Endodermal cell (in vitro differentiated cells): ENCODE data around the gene PLD2. TPM values are rescaled to one million over a fixed set of nuclear protein-coding genes. Genes with fewer than 3 reads are reported as not detected.

Experiments used
- DNase-seq: peaks from one replicate; pipeline ENCODE4 v3.0.0-alpha.2; 2017
- H3K27ac ChIP-seq: 2 replicates; pipeline ENCODE4 v1.5.1; 2013; ENCODE audit warnings: mild to moderate bottlenecking, low read depth, low read length, moderate library complexity
- H3K27me3 ChIP-seq: 2 replicates; pipeline ENCODE4 v1.6.1; 2013; ENCODE audit warnings: mild to moderate bottlenecking, low read length, moderate library complexity; ENCODE audit not compliant: insufficient read depth, control insufficient read depth, poor library complexity, severe bottlenecking
- H3K36me3 ChIP-seq: 2 replicates; pipeline ENCODE4 v1.7.0; 2013; ENCODE audit warnings: mild to moderate bottlenecking, low read length, moderate library complexity; ENCODE audit not compliant: control insufficient read depth, insufficient read depth
- H3K4me1 ChIP-seq: one replicate; pipeline ENCODE4 v1.7.0; 2013; ENCODE audit warnings: low read length; ENCODE audit not compliant: control insufficient read depth, insufficient read depth
- H3K4me3 ChIP-seq: 2 replicates; pipeline ENCODE4 v1.5.1; 2013; ENCODE audit warnings: mild to moderate bottlenecking, low read length, moderate library complexity
- H3K9ac ChIP-seq: 2 replicates; pipeline ENCODE4 v1.6.1; 2013; ENCODE audit warnings: mild to moderate bottlenecking, low read length, moderate library complexity; ENCODE audit not compliant: poor library complexity, severe bottlenecking; ENCODE audit errors: extremely low read depth
- H3K9me3 ChIP-seq: 2 replicates; pipeline ENCODE4 v1.6.1; 2013; ENCODE audit warnings: mild to moderate bottlenecking, low read length, moderate library complexity; ENCODE audit not compliant: control insufficient read depth
- H3K27ac Mint-ChIP-seq: 2 replicates; pipeline ENCODE4 v1.8.0; 2020; ENCODE audit warnings: mixed read lengths
- H3K27me3 Mint-ChIP-seq: 2 replicates; pipeline ENCODE4 v1.8.0; 2021; ENCODE audit warnings: mild to moderate bottlenecking, mixed read lengths; ENCODE audit not compliant: insufficient read depth
- H3K36me3 Mint-ChIP-seq: 2 replicates; pipeline ENCODE4 v1.8.0; 2020; ENCODE audit warnings: low read depth, mixed read lengths
- H3K4me1 Mint-ChIP-seq: 2 replicates; pipeline ENCODE4 v1.8.0; 2020; ENCODE audit warnings: mixed read lengths
- H3K4me3 Mint-ChIP-seq: 2 replicates; pipeline ENCODE4 v1.8.0; 2020; ENCODE audit warnings: mild to moderate bottlenecking, moderate library complexity, mixed read lengths
- H3K9me3 Mint-ChIP-seq: 2 replicates; pipeline ENCODE4 v1.8.0; 2020; ENCODE audit warnings: mild to moderate bottlenecking, mixed read lengths
- CTCF ChIP-seq: fragments of 200-600 bp; sonication (generic); conservative IDR thresholded peaks from 2 replicates; pipeline ENCODE4 v1.5.0; 2021; ENCODE audit warnings: antibody characterized with exemption, mild to moderate bottlenecking
- WGBS, 2 experiments: methylation state at CpG; one replicate each; pipeline versions ENCODE4 v1.1.5 to v1.1.7; 2013; ENCODE audit warnings: missing lambda C conversion rate in 2 of 2, mixed read lengths in 1 of 2; ENCODE audit not compliant: insufficient coverage in 1 of 2, insufficient read length in 1 of 2; 5-methylcytosine and 5-hydroxymethylcytosine counted together
- total RNA-seq, 2 donors: library from RNA; stranded (reverse); fragmentation: NEBNext Ultra II Directional in 1 of 2; extraction: Animal tissue kit (Norgen Biotek cat#: 25700) in 1 of 2; gene quantifications; 2 replicates in 1 of 2; 3 replicates in 1 of 2; pipeline ENCODE4 v1.2.1, GENCODE V29; 2021

The PLD2 gene
- total RNA-seq, 2 donors from 2014 or later: 72.7 to 75.2 TPM

DNA sequence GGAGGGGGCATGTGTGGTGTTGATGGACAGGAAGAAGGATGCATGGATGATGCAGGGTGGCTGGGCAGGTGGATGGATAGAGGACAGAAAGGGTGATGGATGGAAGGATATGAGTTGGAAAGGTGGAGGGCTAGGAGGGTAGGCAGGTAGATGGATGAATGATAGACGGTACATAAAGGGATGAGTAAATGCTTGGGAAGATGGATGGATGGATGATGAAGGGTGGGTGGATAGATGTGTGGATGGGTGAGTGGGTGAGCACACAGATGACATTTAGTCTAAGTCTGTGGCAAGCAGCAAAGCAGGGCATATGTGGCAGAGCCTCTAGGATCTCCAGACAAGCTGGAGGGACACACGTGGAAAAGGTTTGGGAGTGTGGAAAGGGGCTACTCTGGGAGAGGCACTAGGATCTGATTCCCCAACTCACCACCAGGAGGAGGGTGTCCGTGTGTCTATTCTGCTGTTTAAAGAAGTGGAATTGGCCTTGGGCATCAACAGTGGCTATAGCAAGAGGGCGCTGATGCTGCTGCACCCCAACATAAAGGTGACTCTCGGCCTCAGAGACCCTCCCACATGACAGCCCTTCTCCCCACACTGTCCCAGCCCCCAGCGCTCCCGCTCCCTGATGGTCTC, 8.2 kb downstream of the PLD2 start:
- Histone ChIP-seq H3K4me3 (no peak overlapping the region), H3K9ac (no peak overlapping the region), H3K4me1 (no peaks in the 10 kb centered on the region), H3K27ac (no peak overlapping the region), H3K27me3 (no peaks in the 10 kb centered on the region), H3K36me3 (peaks cover 53% of the 10 kb centered on the region), H3K9me3 (no peaks in the 10 kb centered on the region)
- peak; percentile 71 for DNase-seq
- Mint-ChIP-seq H3K27me3 (no peaks in the 10 kb centered on the region), H3K9me3 (peaks cover 2% of the 10 kb centered on the region), H3K27ac (no peak overlapping the region), H3K4me3 (no peak overlapping the region), H3K36me3 (peaks cover 67% of the 10 kb centered on the region), H3K4me1 (no peaks in the 10 kb centered on the region)
- 95 to 100% methylated on average over 3 to 7 of the region's 7 CpGs for WGBS, 2 experiments
- TF ChIP-seq CTCF: peak; percentile 75

DNA sequence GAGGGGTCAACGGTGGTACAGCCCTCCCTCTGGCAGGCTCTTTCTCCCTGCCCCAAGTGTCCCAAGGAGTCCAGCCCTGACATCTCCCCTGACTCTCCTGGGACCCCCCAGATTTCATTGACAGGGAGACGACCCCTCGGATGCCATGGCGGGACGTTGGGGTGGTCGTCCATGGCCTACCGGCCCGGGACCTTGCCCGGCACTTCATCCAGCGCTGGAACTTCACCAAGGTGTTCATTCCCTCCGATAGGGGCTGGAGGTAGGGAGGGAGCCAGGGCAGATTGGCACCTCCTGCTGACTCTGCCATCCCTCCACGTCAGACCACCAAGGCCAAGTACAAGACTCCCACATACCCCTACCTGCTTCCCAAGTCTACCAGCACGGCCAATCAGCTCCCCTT, 9.9 kb downstream of the PLD2 start:
- H3K36me3 ChIP-seq: peaks cover 43% of the 10 kb centered on the region
- no peaks in the 10 kb centered on the region for H3K4me1 ChIP-seq
- H3K9me3 ChIP-seq: no peaks in the 10 kb centered on the region
- no peak overlapping the region for H3K9ac ChIP-seq
- H3K4me3 Mint-ChIP-seq: no peak overlapping the region
- H3K27ac Mint-ChIP-seq: no peak overlapping the region
- no peak for DNase-seq
- no peaks in the 10 kb centered on the region for H3K27me3 Mint-ChIP-seq
- no peaks in the 10 kb centered on the region for H3K4me1 Mint-ChIP-seq
- peaks cover 56% of the 10 kb centered on the region for H3K36me3 Mint-ChIP-seq
- WGBS, 2 experiments: 80 to 93% methylated on average over 9 to 13 of the region's 13 CpGs
- H3K27me3 ChIP-seq: no peaks in the 10 kb centered on the region
- peaks cover 2% of the 10 kb centered on the region for H3K9me3 Mint-ChIP-seq
- H3K27ac ChIP-seq: no peak overlapping the region
- TF ChIP-seq CTCF: no peak
- H3K4me3 ChIP-seq: no peak overlapping the region

DNA sequence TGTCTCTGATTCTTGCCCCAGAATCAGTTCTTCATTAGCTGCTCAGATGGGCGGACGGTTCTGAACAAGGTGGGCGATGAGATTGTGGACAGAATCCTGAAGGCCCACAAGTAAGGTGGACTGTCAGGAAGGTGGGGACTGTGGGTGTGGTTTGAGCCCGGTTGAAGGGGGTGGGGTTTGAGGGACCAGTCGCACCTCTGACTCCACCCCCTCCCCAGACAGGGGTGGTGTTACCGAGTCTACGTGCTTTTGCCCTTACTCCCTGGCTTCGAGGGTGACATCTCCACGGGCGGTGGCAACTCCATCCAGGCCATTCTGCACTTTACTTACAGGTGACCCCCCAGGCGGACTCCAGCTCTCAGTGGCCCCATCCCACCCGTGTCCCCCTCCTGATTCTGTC, 11.3 kb downstream of the PLD2 start:
- Mint-ChIP-seq H3K4me3 (no peak overlapping the region), H3K4me1 (no peaks in the 10 kb centered on the region), H3K27ac (no peak overlapping the region), H3K36me3 (peaks cover 58% of the 10 kb centered on the region), H3K9me3 (peaks cover 2% of the 10 kb centered on the region), H3K27me3 (no peaks in the 10 kb centered on the region)
- Histone ChIP-seq H3K27ac (no peak overlapping the region), H3K4me1 (no peaks in the 10 kb centered on the region), H3K4me3 (no peak overlapping the region), H3K36me3 (peaks cover 47% of the 10 kb centered on the region), H3K9me3 (no peaks in the 10 kb centered on the region), H3K9ac (no peak overlapping the region), H3K27me3 (no peaks in the 10 kb centered on the region)
- no peak for TF ChIP-seq CTCF
- WGBS, 2 experiments: 77 to 87% methylated on average over 7 to 12 of the region's 12 CpGs
- DNase-seq: peak; percentile 71
